ENCODE measurements around the gene IL17RE.

IL17RE gene

GRCh38 chr3:9951962-9952805 lies 49.5 kb downstream of the IL17RE start, which contains the start of gene PRRT3:
Gene PRRT3 (minus strand): TSS chr3:9952408. CDS start chr3:9950115, 2,293 bp downstream.
- peaks cover 3% of the 10 kb centered on the region for H3K36me3 ChIP-seq (ENCODE audit: control insufficient read depth, low read depth, low read length)
- peaks cover 16% of the 10 kb centered on the region for H3K4me1 ChIP-seq (ENCODE audit: control insufficient read depth, low read depth, low read length)
- peaks cover 12% of the 10 kb centered on the region for H3K27me3 ChIP-seq (ENCODE audit: control insufficient read depth, insufficient read depth, low read length)
- H3K4me3 ChIP-seq (ENCODE audit: low read length), result peak within 1 kb of the TSS; percentile 78
- H3K27ac ChIP-seq (ENCODE audit: low read length), result no peak within 1 kb of the TSS
- H3K9ac ChIP-seq (ENCODE audit: low read length), result peak within 1 kb of the TSS; percentile 33
- H3K9me3 ChIP-seq (ENCODE audit: control insufficient read depth, low read depth, low read length), result no peaks in the 10 kb centered on the region

GRCh38 chr3:9955067-9955502 lies 52.4 kb downstream of the IL17RE start:
- Histone ChIP-seq H3K4me3 (ENCODE audit: low read length) (no peak overlapping the region), H3K27ac (ENCODE audit: low read length) (no peak overlapping the region), H3K4me1 (ENCODE audit: control insufficient read depth, low read depth, low read length) (peaks cover 16% of the 10 kb centered on the region), H3K9me3 (ENCODE audit: control insufficient read depth, low read depth, low read length) (no peaks in the 10 kb centered on the region), H3K9ac (ENCODE audit: low read length) (no peak overlapping the region), H3K27me3 (ENCODE audit: control insufficient read depth, insufficient read depth, low read length) (peaks cover 12% of the 10 kb centered on the region), H3K36me3 (ENCODE audit: control insufficient read depth, low read depth, low read length) (no peaks in the 10 kb centered on the region)

GRCh38 chr3:9955611-9956352 lies 53.1 kb downstream of the IL17RE start:
- no peaks in the 10 kb centered on the region for H3K36me3 ChIP-seq (ENCODE audit: control insufficient read depth, low read depth, low read length)
- H3K9ac ChIP-seq (ENCODE audit: low read length), result no peak overlapping the region
- H3K4me1 ChIP-seq (ENCODE audit: control insufficient read depth, low read depth, low read length), result peaks cover 16% of the 10 kb centered on the region
- H3K9me3 ChIP-seq (ENCODE audit: control insufficient read depth, low read depth, low read length), result no peaks in the 10 kb centered on the region
- H3K27ac ChIP-seq (ENCODE audit: low read length), result no peak overlapping the region
- H3K27me3 ChIP-seq (ENCODE audit: control insufficient read depth, insufficient read depth, low read length), result peaks cover 12% of the 10 kb centered on the region
- H3K4me3 ChIP-seq (ENCODE audit: low read length), result no peak overlapping the region

- Histone ChIP-seq H3K4me1 (ENCODE audit: control insufficient read depth, low read depth, low read length) (peaks cover 16% of the 10 kb centered on the region), H3K36me3 (ENCODE audit: control insufficient read depth, low read depth, low read length) (no peaks in the 10 kb centered on the region), H3K9ac (ENCODE audit: low read length) (no peak overlapping the region), H3K4me3 (ENCODE audit: low read length) (no peak overlapping the region), H3K9me3 (ENCODE audit: control insufficient read depth, low read depth, low read length) (no peaks in the 10 kb centered on the region), H3K27me3 (ENCODE audit: control insufficient read depth, insufficient read depth, low read length) (peaks cover 12% of the 10 kb centered on the region), H3K27ac (ENCODE audit: low read length) (no peak overlapping the region)
These were observed 54.6 kb downstream of the IL17RE start for GRCh38 chr3:9957214-9957613.

- H3K36me3 ChIP-seq (ENCODE audit: control insufficient read depth, low read depth, low read length), result peaks cover 18% of the 10 kb centered on the region
- no peak overlapping the region for H3K4me3 ChIP-seq (ENCODE audit: low read length)
- H3K27ac ChIP-seq (ENCODE audit: low read length), result no peak overlapping the region
- H3K27me3 ChIP-seq (ENCODE audit: control insufficient read depth, insufficient read depth, low read length), result no peaks in the 10 kb centered on the region
- no peaks in the 10 kb centered on the region for H3K4me1 ChIP-seq (ENCODE audit: control insufficient read depth, low read depth, low read length)
- H3K9me3 ChIP-seq (ENCODE audit: control insufficient read depth, low read depth, low read length), result no peaks in the 10 kb centered on the region
- no peak overlapping the region for H3K9ac ChIP-seq (ENCODE audit: low read length)
These were observed 62.7 kb downstream of the IL17RE start for GRCh38 chr3:9965200-9965875.

All from iPS-18a (cell line).